CD14-positive monocyte (primary cell): ENCODE measurements around the gene ZSCAN22. TPM values are rescaled to one million over a fixed set of nuclear protein-coding genes. Genes with fewer than 3 reads are reported as not detected.

Experiments used
- DNase-seq, 3 donors: peaks; one replicate each; pipeline ENCODE4 v3.0.0-alpha.2; 2011 to 2022
- H2AFZ ChIP-seq: 2 replicates; pipeline ENCODE4 v1.6.0; 2012; ENCODE audit warnings: mild to moderate bottlenecking, low read depth, low read length, inconsistent platforms; ENCODE audit not compliant: insufficient read depth, poor library complexity, severe bottlenecking
- H3K27ac ChIP-seq, 2 donors: 1 replicate in 1 of 2; 2 replicates in 1 of 2; pipeline ENCODE4 v1.5.1; 2012 to 2013; ENCODE audit warnings: low read length in 2 of 2, control low read depth in 1 of 2, inconsistent platforms in 1 of 2, low read depth in 1 of 2, mild to moderate bottlenecking in 1 of 2
- H3K27me3 ChIP-seq, 2 donors: one replicate each; pipeline versions ENCODE4 v1.6.0 to v1.6.1; 2011 to 2013; ENCODE audit warnings: low read length in 2 of 2; ENCODE audit not compliant: control insufficient read depth in 2 of 2, insufficient read depth in 2 of 2
- H3K36me3 ChIP-seq, 2 donors: replicated peaks in 1 of 2; 1 replicate in 1 of 2; 2 replicates in 1 of 2; pipeline versions ENCODE4 v1.5.1 to v1.6.1; 2012 to 2013; ENCODE audit warnings: low read length in 2 of 2, control low read depth in 1 of 2, inconsistent platforms in 1 of 2, mild to moderate bottlenecking in 1 of 2; ENCODE audit not compliant: insufficient read depth in 2 of 2, control insufficient read depth in 1 of 2
- H3K4me1 ChIP-seq, 2 donors: 1 replicate in 1 of 2; 2 replicates in 1 of 2; pipeline versions ENCODE4 v1.5.1 to v1.6.1; 2012 to 2013; ENCODE audit warnings: low read length in 2 of 2, control low read depth in 1 of 2, inconsistent platforms in 1 of 2, mild to moderate bottlenecking in 1 of 2, moderate library complexity in 1 of 2; ENCODE audit not compliant: insufficient read depth in 2 of 2, control insufficient read depth in 1 of 2
- H3K4me2 ChIP-seq: replicated peaks from 2 replicates; pipeline ENCODE3; 2012; ENCODE audit warnings: low read length, moderate library complexity, mild to moderate bottlenecking; ENCODE audit not compliant: poor library complexity, severe bottlenecking; ENCODE audit errors: extremely low read depth
- H3K4me3 ChIP-seq, 3 experiments: fragments of 200-600 bp in 1 of 3; sonication (generic) in 1 of 3; replicated peaks in 1 of 3; 1 replicate in 2 of 3; 2 replicates in 1 of 3; pipeline ENCODE4 v1.5.1; 2011 to 2013; ENCODE audit warnings: low read length in 3 of 3, mild to moderate bottlenecking in 3 of 3, control low read depth in 2 of 3, low read depth in 2 of 3, inconsistent platforms in 1 of 3, moderate library complexity in 1 of 3
- H3K79me2 ChIP-seq: 2 replicates; pipeline ENCODE4 v1.6.0; 2012; ENCODE audit warnings: mild to moderate bottlenecking, control low read depth, inconsistent platforms, low read length, moderate library complexity; ENCODE audit not compliant: insufficient read depth
- H3K9ac ChIP-seq: 2 replicates; pipeline ENCODE4 v1.6.0; 2017; ENCODE audit warnings: low read length, mild to moderate bottlenecking; ENCODE audit not compliant: insufficient read depth, poor library complexity, severe bottlenecking
- H3K9me3 ChIP-seq, 2 donors: replicated peaks in 1 of 2; 1 replicate in 1 of 2; 2 replicates in 1 of 2; pipeline versions ENCODE4 v1.5.1 to v1.6.1; 2012 to 2013; ENCODE audit warnings: low read length in 2 of 2, control low read depth in 1 of 2; ENCODE audit not compliant: control insufficient read depth in 1 of 2, insufficient read depth in 1 of 2
- H4K20me1 ChIP-seq: 2 replicates; pipeline ENCODE4 v1.6.0; 2012; ENCODE audit warnings: mild to moderate bottlenecking, low read length, control low read depth, moderate library complexity; ENCODE audit not compliant: insufficient read depth
- H3K27ac Mint-ChIP-seq, 7 donors: one replicate each; pipeline ENCODE4 v1.8.0; 2020; ENCODE audit warnings: mild to moderate bottlenecking in 7 of 7, mixed read lengths in 7 of 7, moderate library complexity in 6 of 7, inconsistent platforms in 2 of 7
- H3K27me3 Mint-ChIP-seq, 3 donors: one replicate each; pipeline ENCODE4 v1.8.0; 2021 to 2022; ENCODE audit warnings: low read depth in 3 of 3, mild to moderate bottlenecking in 3 of 3, mixed read lengths in 3 of 3, moderate library complexity in 3 of 3, inconsistent platforms in 1 of 3
- H3K36me3 Mint-ChIP-seq, 2 donors: one replicate each; pipeline ENCODE4 v1.8.0; 2020; ENCODE audit warnings: mixed read lengths in 2 of 2, inconsistent platforms in 1 of 2, mild to moderate bottlenecking in 1 of 2
- H3K4me1 Mint-ChIP-seq: one replicate; pipeline ENCODE4 v1.8.0; 2020; ENCODE audit warnings: mild to moderate bottlenecking, mixed read lengths
- H3K4me3 Mint-ChIP-seq, 2 donors: one replicate each; pipeline ENCODE4 v1.8.0; 2020; ENCODE audit warnings: mild to moderate bottlenecking in 2 of 2, mixed read lengths in 2 of 2, moderate library complexity in 1 of 2
- H3K9me3 Mint-ChIP-seq, 7 donors: one replicate each; pipeline ENCODE4 v1.8.0; 2020 to 2022; ENCODE audit warnings: mixed read lengths in 7 of 7, mild to moderate bottlenecking in 6 of 7, moderate library complexity in 6 of 7, inconsistent platforms in 2 of 7
- CTCF ChIP-seq: fragments of 200-600 bp; IDR thresholded peaks from one replicate; pipeline ENCODE4 v1.8.0; 2022; ENCODE audit warnings: antibody characterized with exemption, mild to moderate bottlenecking
- WGBS: methylation state at CpG from one replicate; pipeline ENCODE4 v1.1.5; 2013; ENCODE audit warnings: missing lambda C conversion rate; ENCODE audit not compliant: insufficient coverage; 5-methylcytosine and 5-hydroxymethylcytosine counted together
- intact Hi-C, 2 donors: fragments of 100-400 bp; cut with micrococcal nuclease; formaldehyde crosslinking; loops; one replicate each; pipeline versions ENCODE4 v1.15.0 to v1.15.1; 2023
- polyA plus RNA-seq, 3 donors: library from polyadenylated mRNA; depleted of rRNA in 1 of 3; unstranded in 2 of 3; stranded (reverse) in 1 of 3; fragments of 300-500 nt in 2 of 3; fragments of >200 nt in 1 of 3; fragmentation: Illumina TruSeq in 2 of 3; gene quantifications; 1 replicate in 2 of 3; 2 replicates in 1 of 3; pipeline ENCODE4 v1.2.3, GENCODE V29; 2012 to 2021

The ZSCAN22 gene
- polyA plus RNA-seq, 3 donors = 0.58 to 1.2 (median 0.99) TPM

GRCh38 chr19:58366585-58367430 is 40.0 kb downstream of the ZSCAN22 start:
- intact Hi-C loops = no loop called here
- Histone ChIP-seq H3K4me2 (no peak overlapping the region), H3K36me3 (no peaks in the 10 kb centered on the region), H4K20me1 (no peaks in the 10 kb centered on the region), H3K79me2 (no peaks in the 10 kb centered on the region), H3K27me3 (no peaks in the 10 kb centered on the region), H3K4me3 (no peak overlapping the region), H3K27ac (no peak overlapping the region), H2AFZ (no peak overlapping the region), H3K9me3 (peaks cover 0 to 7% of the 10 kb centered on the region in 2 donors), H3K4me1 (peaks cover 22 to 30% of the 10 kb centered on the region in 2 donors), H3K9ac (no peak overlapping the region)
- Mint-ChIP-seq H3K4me3 (no peak overlapping the region), H3K9me3 (peaks cover 0 to 4% (median 0%) of the 10 kb centered on the region in 7 donors), H3K27ac (no peak overlapping the region), H3K27me3 (peaks cover 0 to 10% (median 0%) of the 10 kb centered on the region in 3 donors), H3K36me3 (no peaks in the 10 kb centered on the region), H3K4me1 (peaks cover 19% of the 10 kb centered on the region)
- WGBS = 94% methylated on average over 31 of the region's 32 CpGs
- no peak for TF ChIP-seq CTCF
- DNase-seq = no peak

- no peak overlapping the region for H3K27ac ChIP-seq
- Mint-ChIP-seq H3K4me1 (peaks cover 13% of the 10 kb centered on the region), H3K9me3 (peaks cover 0 to 3% (median 0%) of the 10 kb centered on the region in 7 donors), H3K4me3 (no peak overlapping the region), H3K27ac (no peak overlapping the region), H3K36me3 (no peaks in the 10 kb centered on the region), H3K27me3 (peaks cover 0 to 5% (median 0%) of the 10 kb centered on the region in 3 donors)
- H3K9me3 ChIP-seq = peaks cover 0 to 7% of the 10 kb centered on the region in 2 donors
- 96% methylated on average over 106 of the region's 106 CpGs for WGBS
- no peak overlapping the region for H2AFZ ChIP-seq
- H3K79me2 ChIP-seq = no peaks in the 10 kb centered on the region
- no peaks in the 10 kb centered on the region for H3K36me3 ChIP-seq
- H3K9ac ChIP-seq = no peak overlapping the region
- no peaks in the 10 kb centered on the region for H3K27me3 ChIP-seq
- no peak overlapping the region for H3K4me3 ChIP-seq
- H4K20me1 ChIP-seq = no peaks in the 10 kb centered on the region
- intact Hi-C loops = no loop called here
- DNase-seq = no peak
- H3K4me2 ChIP-seq = no peak overlapping the region
- peaks cover 18 to 21% of the 10 kb centered on the region in 2 donors for H3K4me1 ChIP-seq
- TF ChIP-seq CTCF = no peak
These were observed 41.1 kb downstream of the ZSCAN22 start for GRCh38 chr19:58367698-58368454.
